Vagina (tissue), 2 donors: ENCODE data around the gene XPNPEP2. TPM values are rescaled to one million over a fixed set of nuclear protein-coding genes. Genes with fewer than 3 reads are reported as not detected.
A peak's percentile ranks its signal among the peaks of the same experiment; 100 is the strongest.

Experiments used
- DNase-seq, 2 donors: peaks; one replicate each; pipeline ENCODE4 v3.0.0-alpha.2; 2017; ENCODE audit errors: extremely low spot score in 2 of 2
- H3K27ac ChIP-seq: fragments of 200-600 bp; sonication (generic); one replicate; pipeline ENCODE4 v1.5.1; 2019
- H3K27me3 ChIP-seq: fragments of 200-600 bp; sonication (generic); one replicate; pipeline ENCODE4 v1.5.1; 2019
- H3K36me3 ChIP-seq, 2 donors: fragments of 200-600 bp; sonication (generic); one replicate each; pipeline ENCODE4 v1.5.1; 2017 to 2019
- H3K4me1 ChIP-seq: fragments of 200-600 bp; sonication (generic); one replicate; pipeline ENCODE4 v1.5.1; 2019
- H3K4me3 ChIP-seq, 2 donors: fragments of 200-600 bp; sonication (generic); 1 replicate in 1 of 2; 2 replicates in 1 of 2; pipeline ENCODE4 v1.5.1; 2016 to 2019
- H3K9me3 ChIP-seq: fragments of 200-600 bp; sonication (generic); one replicate; pipeline ENCODE4 v1.5.1; 2019
- POLR2A ChIP-seq, 2 donors: fragments of 450-650 bp; IDR thresholded peaks; one replicate each; pipeline ENCODE4 v1.6.1; 2017; ENCODE audit warnings: antibody characterized with exemption in 2 of 2, mild to moderate bottlenecking in 2 of 2, moderate library complexity in 2 of 2
- POLR2AphosphoS5 ChIP-seq, 2 donors: sonication (generic); formaldehyde crosslinking; IDR thresholded peaks; one replicate each; pipeline ENCODE4 v1.9.0; 2017; ENCODE audit warnings: antibody characterized with exemption in 2 of 2, mild to moderate bottlenecking in 2 of 2, low read depth in 1 of 2; ENCODE audit not compliant: insufficient read depth in 1 of 2
- intact Hi-C: fragments of 100-400 bp; cut with DNase I; formaldehyde crosslinking; loops from one replicate; pipeline ENCODE4 v1.15.1; 2023
- total RNA-seq: library from RNA; depleted of rRNA; stranded (reverse); fragments of >200 nt; gene quantifications from one replicate; pipeline ENCODE4 v1.2.3, GENCODE V29; 2016
- TF ChIP-seq, protein P1 (sequence below), 3 experiments: fragments of 450-650 bp in 2 of 3; fragments of 200-600 bp in 1 of 3; sonication (generic) in 1 of 3; IDR thresholded peaks; one replicate each; pipeline ENCODE4 v1.5.1; 2017 to 2019; ENCODE audit warnings: antibody characterized with exemption in 3 of 3, mild to moderate bottlenecking in 2 of 3, moderate library complexity in 2 of 3

The XPNPEP2 gene
- total RNA-seq, 1 donor from 2014 or later, result 22.3 TPM

DNA sequence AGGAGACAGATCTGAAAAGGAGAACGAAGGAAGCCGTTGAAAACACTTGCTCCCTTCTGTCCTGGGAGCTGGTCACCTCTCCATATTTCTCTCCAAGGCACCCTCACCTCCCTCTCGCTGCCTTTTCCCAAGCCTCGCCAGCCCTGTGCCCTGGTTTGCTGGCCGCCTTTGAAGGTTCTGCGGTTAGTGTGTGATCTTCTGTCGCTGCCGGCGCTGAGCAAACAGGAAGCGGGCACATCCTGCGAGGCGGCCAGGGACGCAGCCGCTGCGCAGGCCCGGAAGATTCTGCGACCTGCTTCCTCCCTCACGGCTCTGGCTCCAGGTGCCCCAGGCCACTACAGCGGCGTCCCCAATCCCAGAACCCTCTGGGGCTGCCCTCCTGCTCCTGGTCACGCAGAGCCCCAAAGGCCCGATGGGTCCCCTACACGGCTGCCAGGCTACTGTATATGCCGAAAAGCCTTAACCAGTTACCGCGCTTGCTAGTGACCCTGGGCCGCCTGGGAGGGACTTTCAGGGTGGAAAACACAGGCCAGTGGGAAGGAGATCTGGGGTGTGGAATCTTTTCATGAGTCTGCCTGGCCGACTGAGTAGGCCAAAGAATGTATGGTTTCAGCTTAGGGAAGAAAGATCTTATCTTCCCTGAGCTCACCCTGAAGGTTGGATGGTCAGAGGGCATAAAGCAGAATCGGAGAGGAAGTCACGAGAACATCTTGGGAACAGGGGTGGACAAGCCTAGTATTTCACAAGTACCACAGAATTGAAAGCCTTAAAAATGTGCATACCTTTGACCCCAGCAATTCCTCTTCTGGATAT lies 38.6 kb downstream of the XPNPEP2 start:
- intact Hi-C loops, result no loop called here
- no peak for DNase-seq
- Histone ChIP-seq H3K27ac (no peak overlapping the region), H3K36me3 (no peaks in the 10 kb centered on the region), H3K27me3 (no peaks in the 10 kb centered on the region), H3K4me1 (no peaks in the 10 kb centered on the region), H3K4me3 (no peak overlapping the region), H3K9me3 (no peaks in the 10 kb centered on the region)
- TF ChIP-seq, protein P1, sequence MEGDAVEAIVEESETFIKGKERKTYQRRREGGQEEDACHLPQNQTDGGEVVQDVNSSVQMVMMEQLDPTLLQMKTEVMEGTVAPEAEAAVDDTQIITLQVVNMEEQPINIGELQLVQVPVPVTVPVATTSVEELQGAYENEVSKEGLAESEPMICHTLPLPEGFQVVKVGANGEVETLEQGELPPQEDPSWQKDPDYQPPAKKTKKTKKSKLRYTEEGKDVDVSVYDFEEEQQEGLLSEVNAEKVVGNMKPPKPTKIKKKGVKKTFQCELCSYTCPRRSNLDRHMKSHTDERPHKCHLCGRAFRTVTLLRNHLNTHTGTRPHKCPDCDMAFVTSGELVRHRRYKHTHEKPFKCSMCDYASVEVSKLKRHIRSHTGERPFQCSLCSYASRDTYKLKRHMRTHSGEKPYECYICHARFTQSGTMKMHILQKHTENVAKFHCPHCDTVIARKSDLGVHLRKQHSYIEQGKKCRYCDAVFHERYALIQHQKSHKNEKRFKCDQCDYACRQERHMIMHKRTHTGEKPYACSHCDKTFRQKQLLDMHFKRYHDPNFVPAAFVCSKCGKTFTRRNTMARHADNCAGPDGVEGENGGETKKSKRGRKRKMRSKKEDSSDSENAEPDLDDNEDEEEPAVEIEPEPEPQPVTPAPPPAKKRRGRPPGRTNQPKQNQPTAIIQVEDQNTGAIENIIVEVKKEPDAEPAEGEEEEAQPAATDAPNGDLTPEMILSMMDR (IDR thresholded peaks at IDR 0.05), result no peak
- TF ChIP-seq POLR2AphosphoS5 (IDR thresholded peaks at IDR 0.05; ENCODE audit: insufficient read depth in 1 of 2, low read depth in 1 of 2), result peak in 1 of 2 donors; percentile 59

- Histone ChIP-seq H3K27ac (no peak overlapping the region), H3K4me1 (no peaks in the 10 kb centered on the region), H3K9me3 (no peaks in the 10 kb centered on the region), H3K27me3 (no peaks in the 10 kb centered on the region), H3K36me3 (no peaks in the 10 kb centered on the region), H3K4me3 (no peak overlapping the region)
- intact Hi-C loops, result no loop called here
- TF ChIP-seq POLR2A (IDR thresholded peaks at IDR 0.05) (no peak), POLR2AphosphoS5 (IDR thresholded peaks at IDR 0.05; ENCODE audit: insufficient read depth in 1 of 2, low read depth in 1 of 2) (no peak)
- TF ChIP-seq, protein P1 (IDR thresholded peaks at IDR 0.05), result no peak
- no peak for DNase-seq
Measured at GRCh38 chrX:129779086-129779672, 40.4 kb downstream of the XPNPEP2 start.

DNA sequence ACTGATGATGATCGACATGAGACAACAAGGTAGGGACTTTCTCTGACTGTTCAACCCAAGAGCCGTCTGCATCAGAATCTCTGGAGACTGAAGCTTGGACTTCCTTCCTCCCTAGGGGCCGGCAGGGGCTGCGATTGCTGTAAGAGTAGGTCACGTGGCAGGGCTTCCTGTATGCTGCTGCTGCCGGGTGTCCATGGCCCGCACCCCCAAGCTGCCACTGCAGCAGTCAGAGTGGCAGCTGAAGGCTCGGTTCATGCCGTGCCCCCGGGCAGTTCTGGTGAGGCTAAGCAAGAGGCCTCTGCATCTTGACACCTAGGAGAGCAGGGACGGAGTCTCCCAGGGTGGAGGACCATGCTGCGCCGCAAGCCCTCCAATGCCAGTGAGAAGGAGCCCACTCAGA lies 41.0 kb downstream of the XPNPEP2 start, which contains the start of gene SASH3:
Gene SASH3, plus strand, starts transcription at position 203 of the 400 bp plus-strand sequence. Its CDS starts 149 bp downstream, at position 352.
- Histone ChIP-seq H3K4me3 (peak within 1 kb of the TSS in 1 of 2 donors; percentile 26), H3K9me3 (no peaks in the 10 kb centered on the region), H3K36me3 (no peaks in the 10 kb centered on the region), H3K4me1 (no peaks in the 10 kb centered on the region), H3K27me3 (no peaks in the 10 kb centered on the region), H3K27ac (no peak within 1 kb of the TSS)
- TF ChIP-seq POLR2AphosphoS5 (IDR thresholded peaks at IDR 0.05; ENCODE audit: insufficient read depth in 1 of 2, low read depth in 1 of 2) (no peak), POLR2A (IDR thresholded peaks at IDR 0.05) (no peak)
- TF ChIP-seq, protein P1 (IDR thresholded peaks at IDR 0.05), result no peak
- no peak for DNase-seq
- intact Hi-C loops, result no loop called here

GRCh38 chrX:129780441-129781105 lies 41.8 kb downstream of the XPNPEP2 start:
- intact Hi-C loops, result no loop called here
- no peak for DNase-seq

More at GRCh38 chrX:129780441-129781105, 41.8 kb downstream of the XPNPEP2 start:
- Histone ChIP-seq H3K9me3 (no peaks in the 10 kb centered on the region), H3K27me3 (no peaks in the 10 kb centered on the region), H3K4me1 (no peaks in the 10 kb centered on the region), H3K4me3 (peak overlapping the region in 1 of 2 donors; percentile 26), H3K36me3 (no peaks in the 10 kb centered on the region), H3K27ac (no peak overlapping the region)
- TF ChIP-seq, protein P1 (IDR thresholded peaks at IDR 0.05), result no peak
- TF ChIP-seq POLR2A (IDR thresholded peaks at IDR 0.05) (no peak), POLR2AphosphoS5 (IDR thresholded peaks at IDR 0.05; ENCODE audit: insufficient read depth in 1 of 2, low read depth in 1 of 2) (no peak)
